ENCODE data around the gene LRRC17.
"Not testable (repeated sequence)": the region's sequence is repeated elsewhere in the genome, so short reads cannot be mapped to it uniquely, and the experiment has no call there.

The LRRC17 gene

DNA sequence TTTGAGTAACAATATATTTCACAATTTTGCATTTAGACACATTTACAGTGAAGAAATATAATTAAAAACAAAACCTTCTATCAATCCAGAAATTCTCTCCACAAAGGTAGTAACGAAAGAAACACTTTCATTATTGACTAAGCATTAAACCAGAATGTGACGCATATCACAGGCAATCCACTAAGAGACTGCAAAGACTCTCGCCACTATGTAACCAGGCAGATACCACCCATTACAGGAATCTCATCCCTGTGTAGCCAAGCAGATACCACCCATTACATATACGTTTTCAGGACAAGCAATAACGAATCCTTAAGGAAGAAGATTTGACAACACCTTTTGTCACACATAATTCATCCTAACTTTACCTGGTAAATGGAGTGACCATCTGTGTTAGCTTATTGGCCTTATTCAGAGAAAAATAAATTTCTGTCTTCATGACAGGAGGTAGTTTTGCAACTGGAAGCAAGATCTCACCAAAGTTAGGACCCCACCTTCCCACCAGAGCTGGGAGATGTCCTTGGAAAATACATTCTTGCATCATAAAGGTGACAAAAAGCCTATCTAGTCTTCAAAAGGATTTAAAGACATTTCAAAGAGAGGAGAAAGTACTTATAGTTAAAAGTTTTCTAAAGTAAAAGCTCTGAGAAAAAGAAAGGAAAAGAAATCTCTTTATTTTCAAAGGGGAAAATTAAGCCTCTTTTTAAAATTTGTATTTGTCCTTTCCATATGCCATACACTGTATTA, 30.8 kb downstream of the LRRC17 start:
- no peak for DNase-seq

GRCh38 chr7:102944241-102944640, 31.4 kb downstream of the LRRC17 start:
- DNase-seq, result no peak

DNA sequence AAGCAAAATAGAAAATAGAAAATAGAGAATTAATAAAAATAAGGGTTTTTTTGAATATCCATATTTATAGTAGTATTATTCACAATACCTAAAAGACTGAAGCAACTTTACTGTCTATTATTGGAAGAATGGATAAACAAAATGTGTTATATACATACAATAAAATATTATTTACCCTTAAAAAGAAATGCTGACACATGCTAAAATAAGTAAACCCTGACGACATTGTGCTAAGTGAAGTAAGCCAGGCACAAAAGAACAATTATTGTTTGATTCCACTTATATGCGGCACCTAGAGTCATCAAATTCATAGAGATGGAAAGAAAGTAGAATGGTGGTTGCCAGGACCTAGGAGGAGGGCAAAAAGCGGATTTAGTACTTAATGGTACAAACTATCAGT, 39.0 kb downstream of the LRRC17 start:
- DNase-seq, result no peak

DNA sequence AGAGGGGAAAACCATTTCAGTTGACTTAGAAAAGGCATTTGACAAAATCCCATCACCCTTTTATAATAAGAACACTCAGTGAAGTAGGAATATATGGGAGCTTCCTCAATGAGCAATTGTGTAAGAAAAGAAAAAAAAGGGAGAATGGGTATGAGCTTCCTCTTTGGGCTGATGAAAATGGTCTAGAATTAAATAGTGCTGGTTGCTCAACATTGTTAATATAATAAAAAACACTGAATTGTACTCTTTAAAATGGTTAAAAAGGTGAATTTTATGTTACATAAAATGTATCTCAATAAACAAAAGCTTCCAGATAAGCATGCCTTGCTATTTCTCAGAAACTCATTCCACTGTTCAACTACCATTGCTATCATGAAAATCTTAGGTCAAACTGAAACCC, 40.6 kb downstream of the LRRC17 start:
- no peak for DNase-seq

GRCh38 chr7:102954359-102954758, 41.6 kb downstream of the LRRC17 start:
- not testable (repeated sequence) for DNase-seq

GRCh38 chr7:102958004-102958403, 45.2 kb downstream of the LRRC17 start:
- DNase-seq, result not testable (repeated sequence)

GRCh38 chr7:102961993-102962392, 49.2 kb downstream of the LRRC17 start:
- not testable (repeated sequence) for DNase-seq

GRCh38 chr7:102966465-102966864, 53.7 kb downstream of the LRRC17 start:
- no peak for DNase-seq

GRCh38 chr7:102967798-102968197, 55.0 kb downstream of the LRRC17 start:
- DNase-seq, result no peak

GRCh38 chr7:102973096-102973802, 60.4 kb downstream of the LRRC17 start:
- DNase-seq, result no peak

DNA sequence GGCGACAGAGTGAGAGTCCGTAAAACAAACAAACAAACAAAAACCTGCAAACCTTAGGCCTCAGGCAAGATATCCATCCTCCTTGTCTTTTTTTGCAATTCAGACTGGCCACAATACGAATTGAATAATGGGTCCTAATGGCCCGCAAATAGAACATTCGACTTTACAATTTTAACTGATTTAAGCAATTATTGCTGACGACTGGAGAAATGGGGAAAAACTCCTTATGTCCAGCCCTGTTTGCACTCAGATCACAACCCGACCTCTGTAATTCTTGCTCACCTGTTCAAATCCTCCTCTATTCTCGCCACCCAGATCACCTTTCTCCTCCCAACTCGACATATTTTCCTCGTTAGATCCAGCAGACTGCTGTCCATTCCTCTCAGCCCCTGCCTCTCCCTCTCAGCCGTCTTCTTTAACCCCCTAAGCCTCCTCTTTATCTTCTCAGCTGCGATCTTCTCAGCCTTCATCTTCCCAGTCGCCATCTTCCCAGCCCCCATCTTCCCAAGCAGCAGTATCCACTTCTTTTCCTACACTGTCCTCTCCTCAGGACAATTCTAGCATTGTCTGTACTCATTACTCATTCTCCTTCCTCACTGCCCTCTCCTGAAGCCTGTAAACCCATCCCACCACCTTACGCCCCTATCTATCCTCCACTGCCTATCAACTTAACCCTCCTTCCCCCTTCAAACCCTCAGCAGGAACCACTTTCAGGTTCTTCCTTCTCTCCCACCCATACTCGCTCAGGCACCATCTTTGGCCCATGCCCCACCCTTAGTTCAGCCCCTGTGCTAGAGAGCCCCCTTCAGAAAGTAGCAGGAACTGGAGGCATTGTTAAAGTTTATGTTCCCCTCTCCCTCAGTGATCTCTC, 61.8 kb downstream of the LRRC17 start:
- DNase-seq, result no peak

DNA sequence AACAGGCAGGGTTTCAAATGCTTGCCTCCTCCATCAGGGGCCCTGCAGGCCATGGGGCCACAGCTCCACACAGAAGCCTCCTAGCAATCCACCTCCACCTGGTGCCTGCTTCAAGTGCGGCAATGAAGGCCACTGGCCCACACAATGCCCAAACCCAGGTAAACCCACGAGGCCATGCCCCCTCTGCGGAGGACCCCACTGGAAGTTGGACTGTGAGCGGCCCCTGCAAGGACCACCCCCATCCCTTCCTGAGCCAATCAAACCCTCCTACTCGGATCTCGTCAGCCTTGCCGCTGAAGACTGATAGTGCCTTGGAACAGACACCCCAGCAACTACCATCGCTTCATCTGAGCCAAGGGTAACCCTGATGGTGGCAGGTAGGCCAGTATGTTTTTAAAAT, 63.1 kb downstream of the LRRC17 start:
- no peak for DNase-seq

- DNase-seq, result no peak
Observed at GRCh38 chr7:102976493-102976892, 63.7 kb downstream of the LRRC17 start.

- not testable (repeated sequence) for DNase-seq
Observed at GRCh38 chr7:102977586-102977985, 64.8 kb downstream of the LRRC17 start.

DNA sequence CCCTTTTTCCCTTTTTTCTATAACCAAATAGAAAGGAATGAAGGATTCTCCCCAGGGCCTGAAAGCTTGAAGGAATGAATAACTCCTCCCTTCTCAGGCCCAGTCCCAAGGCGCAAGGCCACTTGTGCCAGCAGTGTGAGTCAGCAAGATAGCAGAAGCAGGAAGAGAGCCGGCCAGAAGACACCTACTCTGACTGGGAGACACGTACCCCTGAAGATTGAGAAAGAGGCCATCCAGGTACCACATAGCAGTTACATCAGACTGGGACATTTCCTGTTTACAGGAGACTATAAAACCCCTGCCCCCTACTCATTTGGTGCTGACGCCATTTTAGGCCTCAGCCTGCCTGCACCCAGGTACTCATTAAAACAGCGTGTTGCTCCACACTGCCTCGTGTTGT, 65.5 kb downstream of the LRRC17 start:
- DNase-seq, result no peak

GRCh38 chr7:102979670-102980069, 66.9 kb downstream of the LRRC17 start:
- DNase-seq, result no peak

DNA sequence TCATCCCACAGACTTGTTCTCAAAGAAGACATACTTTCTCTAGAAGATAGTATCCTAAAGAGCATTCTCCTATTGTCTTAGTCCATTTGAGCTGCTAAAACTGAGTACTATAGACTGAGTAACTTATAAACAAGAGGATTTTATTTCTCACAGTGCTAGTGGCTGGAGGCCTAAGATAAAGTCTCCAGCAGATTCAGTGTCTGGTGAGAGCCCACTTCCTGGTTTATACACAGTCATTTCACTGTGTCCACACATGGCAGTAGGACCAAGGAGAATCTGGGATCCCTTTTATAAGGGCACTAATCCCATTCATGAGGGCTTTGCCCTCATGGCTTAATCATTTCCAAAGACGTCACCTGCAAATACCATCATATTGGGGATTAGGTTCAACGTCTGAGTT, 68.7 kb downstream of the LRRC17 start:
- no peak for DNase-seq

DNA sequence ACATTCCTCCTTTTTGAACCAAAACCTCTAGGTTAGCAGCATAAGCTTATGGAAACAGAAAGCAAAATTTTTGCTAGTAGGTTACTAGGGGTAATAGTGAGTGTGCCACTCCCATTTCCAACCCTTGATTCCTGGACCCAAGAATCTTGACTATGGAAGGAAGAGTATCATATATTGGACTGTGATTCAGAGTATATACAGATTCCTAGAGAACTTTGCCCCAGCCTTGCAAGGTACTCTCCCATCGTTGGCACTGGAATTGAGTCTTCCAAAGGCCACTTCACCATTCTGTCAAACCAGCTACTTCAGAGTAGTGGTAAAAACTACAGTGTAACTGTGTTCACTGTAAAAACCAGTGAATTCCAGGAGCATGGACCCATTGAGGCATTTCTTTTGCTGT, 69.4 kb downstream of the LRRC17 start:
- DNase-seq, result no peak

GRCh38 chr7:102983602-102984001, 70.8 kb downstream of the LRRC17 start:
- no peak for DNase-seq

GRCh38 chr7:102985176-102985783, 72.5 kb downstream of the LRRC17 start:
- DNase-seq, result no peak

GRCh38 chr7:102988088-102988487, 75.3 kb downstream of the LRRC17 start:
- DNase-seq, result no peak

- no peak for DNase-seq
Observed at GRCh38 chr7:102988631-102989560, 76.1 kb downstream of the LRRC17 start.

Data from DMS 273 treated with DMSO at 0.1 percent for 48 hours (cell line).